ENCODE measurements around the gene MKS1. TPM values are rescaled to one million over a fixed set of nuclear protein-coding genes. Genes with fewer than 3 reads are reported as not detected.

Gene MKS1
- total RNA-seq, 1 experiment from 2014 or later = 29.8 TPM

GRCh38 chr17:58227733-58228132 lies 8.7 kb upstream of the MKS1 start:
- Histone ChIP-seq H3K9me3 (ENCODE audit: control insufficient read depth in 1 of 2, insufficient read depth in 1 of 2, low read depth in 1 of 2, low read length in 2 of 2) (no peaks in the 10 kb centered on the region), H3K9me2 (ENCODE audit: insufficient read depth) (no peaks in the 10 kb centered on the region), H3K36me3 (ENCODE audit: control insufficient read depth in 1 of 2, insufficient read depth in 2 of 2, low read length in 2 of 2) (no peaks in the 10 kb centered on the region), H4K20me1 (ENCODE audit: insufficient read depth) (no peaks in the 10 kb centered on the region), H2AFZ (ENCODE audit: low read depth, low read length, poor library complexity, severe bottlenecking) (no peak overlapping the region), H3K79me2 (ENCODE audit: insufficient read depth, low read length) (no peaks in the 10 kb centered on the region), H3K4me2 (ENCODE audit: low read length) (no peak overlapping the region), H3K27ac (ENCODE audit: low read depth, low read length) (no peak overlapping the region), H3K4me1 (ENCODE audit: control insufficient read depth in 1 of 2, insufficient read depth in 2 of 2, low read length in 2 of 2) (peaks cover 6 to 13% of the 10 kb centered on the region in 2 experiments; a peak in 3 of 4 replicates), H3K27me3 (ENCODE audit: insufficient read depth, low read length) (no peaks in the 10 kb centered on the region; the same call in 1 of the 2 replicates), H3K9ac (ENCODE audit: low read length) (no peak overlapping the region), H3K4me3 (replicated peaks in 1 of 2; ENCODE audit: low read depth in 1 of 2, low read length in 2 of 2) (no peak overlapping the region)
- DNase-seq (ENCODE audit: low read depth, low spot score) = no peak
- BruUV-seq (replicated peaks) = no TSS peak
- ChIA-PET POLR2A (no interaction called here), RAD21 (ENCODE audit: low non-redundant PET in 1 of 2, low total read pairs in 2 of 2, uncharacterized antibody in 2 of 2, unreplicated experiment in 2 of 2) (no interaction called here), CTCF (no interaction called here)
- no peak for TF ChIP-seq REST (IDR thresholded peaks at IDR 0.05; ENCODE audit: low read depth)
- no peak for TF ChIP-seq ATF3 (IDR thresholded peaks at IDR 0.05)
- no peak for TF ChIP-seq SP1 (IDR thresholded peaks at IDR 0.05; ENCODE audit: low read depth)
- TF ChIP-seq POLR2AphosphoS5 (IDR thresholded peaks at IDR 0.05; ENCODE audit: low read depth, low read length) = no peak
- TF ChIP-seq TCF7L2 (IDR thresholded peaks at IDR 0.05; ENCODE audit: borderline replicate concordance, extremely low read depth, insufficient read depth, insufficient read length) = no peak
- no peak for TF ChIP-seq FOSL1 (IDR thresholded peaks at IDR 0.05; ENCODE audit: low read depth)
- TF ChIP-seq, protein P1, sequence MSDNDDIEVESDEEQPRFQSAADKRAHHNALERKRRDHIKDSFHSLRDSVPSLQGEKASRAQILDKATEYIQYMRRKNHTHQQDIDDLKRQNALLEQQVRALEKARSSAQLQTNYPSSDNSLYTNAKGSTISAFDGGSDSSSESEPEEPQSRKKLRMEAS (IDR thresholded peaks at IDR 0.05) = no peak
- TF ChIP-seq SIN3A (IDR thresholded peaks at IDR 0.05; ENCODE audit: low read depth) = no peak
- TF ChIP-seq JUND (IDR thresholded peaks at IDR 0.05) = no peak
- no peak for TF ChIP-seq ELF1 (IDR thresholded peaks at IDR 0.05; ENCODE audit: borderline replicate concordance, low read depth)
- no peak for TF ChIP-seq CBX3 (IDR thresholded peaks at IDR 0.05; ENCODE audit: low read depth)
- TF ChIP-seq ZNF274 (IDR thresholded peaks at IDR 0.05; ENCODE audit: low read depth, low read length) = no peak
- TF ChIP-seq CTCF (IDR thresholded peaks at IDR 0.05 in 2 of 3, conservative IDR thresholded peaks at IDR 0.05 in 1 of 3; ENCODE audit: borderline replicate concordance in 1 of 3, insufficient read depth in 1 of 3, low read depth in 2 of 3, low read length in 2 of 3) = no peak
- TF ChIP-seq EZH2phosphoT487 (IDR thresholded peaks at IDR 0.05; ENCODE audit: borderline replicate concordance) = no peak
- TF ChIP-seq ZFX (IDR thresholded peaks at IDR 0.05) = no peak
- TF ChIP-seq CEBPB (IDR thresholded peaks at IDR 0.05; ENCODE audit: low read depth) = no peak
- TF ChIP-seq EZH2 (IDR thresholded peaks at IDR 0.05) = no peak
- TF ChIP-seq, protein P2, sequence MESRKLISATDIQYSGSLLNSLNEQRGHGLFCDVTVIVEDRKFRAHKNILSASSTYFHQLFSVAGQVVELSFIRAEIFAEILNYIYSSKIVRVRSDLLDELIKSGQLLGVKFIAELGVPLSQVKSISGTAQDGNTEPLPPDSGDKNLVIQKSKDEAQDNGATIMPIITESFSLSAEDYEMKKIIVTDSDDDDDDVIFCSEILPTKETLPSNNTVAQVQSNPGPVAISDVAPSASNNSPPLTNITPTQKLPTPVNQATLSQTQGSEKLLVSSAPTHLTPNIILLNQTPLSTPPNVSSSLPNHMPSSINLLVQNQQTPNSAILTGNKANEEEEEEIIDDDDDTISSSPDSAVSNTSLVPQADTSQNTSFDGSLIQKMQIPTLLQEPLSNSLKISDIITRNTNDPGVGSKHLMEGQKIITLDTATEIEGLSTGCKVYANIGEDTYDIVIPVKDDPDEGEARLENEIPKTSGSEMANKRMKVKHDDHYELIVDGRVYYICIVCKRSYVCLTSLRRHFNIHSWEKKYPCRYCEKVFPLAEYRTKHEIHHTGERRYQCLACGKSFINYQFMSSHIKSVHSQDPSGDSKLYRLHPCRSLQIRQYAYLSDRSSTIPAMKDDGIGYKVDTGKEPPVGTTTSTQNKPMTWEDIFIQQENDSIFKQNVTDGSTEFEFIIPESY (IDR thresholded peaks at IDR 0.05; ENCODE audit: extremely low read depth, insufficient replicate concordance, low read length) = no peak
- no peak for TF ChIP-seq YY1 (IDR thresholded peaks at IDR 0.05; ENCODE audit: extremely low read depth, insufficient replicate concordance, low read depth, low read length)
- TF ChIP-seq POLR2A (IDR thresholded peaks at IDR 0.05; ENCODE audit: borderline replicate concordance, extremely low read depth, insufficient read depth, insufficient read length) = no peak
- ATAC-seq = no peak
- intact Hi-C loops (cut with micrococcal nuclease) = no loop called here

All from HCT116 (cell line).